Caco-2 (cell line): Measurements from ENCODE around the gene NCAM2. TPM values are rescaled to one million over a fixed set of nuclear protein-coding genes. Genes with fewer than 3 reads are reported as not detected.

Source experiments
- BruUV-seq: library from RNA; stranded (reverse); fragments of 400-500 nt; replicated peaks from 2 replicates; lab custom pipeline; 2021; lab: Mats Ljungman, UMichigan
- CTCF ChIA-PET: fragments of 300-600 bp; sonication (Branson Sonifier 250); formaldehyde crosslinking; loops from one replicate; lab custom pipeline; 2022; ENCODE audit warnings: antibody characterized with exemption; lab: Charles Lee
- POLR2A ChIA-PET: fragments of 300-600 bp; sonication (Branson Sonifier 250); formaldehyde crosslinking; loops from one replicate; lab custom pipeline; 2022; ENCODE audit warnings: antibody characterized with exemption; lab: Charles Lee
- DNase-seq, 2 experiments: peaks; one replicate each; pipeline versions ENCODE4 v3.0.0 to v3.0.0-alpha.2; 2020 to 2022
- H3K27me3 ChIP-seq: replicated peaks from 2 replicates; pipeline ENCODE4 v1.6.0; 2011; ENCODE audit warnings: low read length; ENCODE audit not compliant: control insufficient read depth, insufficient read depth
- H3K36me3 ChIP-seq: 2 replicates; pipeline ENCODE4 v1.5.1; 2011; ENCODE audit warnings: low read length; ENCODE audit not compliant: control insufficient read depth, insufficient read depth
- H3K4me1 ChIP-seq: fragments of 250-450 bp; sonication (Bioruptor Pico); 2 replicates; pipeline ENCODE4 v1.5.1; 2020; ENCODE audit warnings: mild to moderate bottlenecking
- H3K4me3 ChIP-seq: 2 replicates; pipeline ENCODE4 v1.5.1; 2011; ENCODE audit warnings: low read depth, mild to moderate bottlenecking, control low read depth, low read length
- H3K9me3 ChIP-seq: fragments of 250-450 bp; sonication (Bioruptor Pico); 2 replicates; pipeline ENCODE4 v1.5.1; 2020; ENCODE audit warnings: mild to moderate bottlenecking, moderate library complexity
- H3K27ac Mint-ChIP-seq: one replicate; pipeline ENCODE4 v1.8.0; 2022; ENCODE audit warnings: mixed read lengths; ENCODE audit not compliant: unreplicated experiment
- H3K27me3 Mint-ChIP-seq: one replicate; pipeline ENCODE4 v1.8.0; 2022; ENCODE audit warnings: mixed read lengths; ENCODE audit not compliant: insufficient read depth, unreplicated experiment
- H3K36me3 Mint-ChIP-seq: one replicate; pipeline ENCODE4 v1.8.0; 2022; ENCODE audit warnings: mild to moderate bottlenecking, mixed read lengths; ENCODE audit not compliant: insufficient read depth, unreplicated experiment
- H3K4me1 Mint-ChIP-seq: one replicate; pipeline ENCODE4 v1.8.0; 2022; ENCODE audit warnings: low read depth, mixed read lengths; ENCODE audit not compliant: unreplicated experiment
- H3K4me3 Mint-ChIP-seq: one replicate; pipeline ENCODE4 v1.8.0; 2022; ENCODE audit warnings: mild to moderate bottlenecking, moderate library complexity, mixed read lengths; ENCODE audit not compliant: unreplicated experiment
- H3K9me3 Mint-ChIP-seq: one replicate; pipeline ENCODE4 v1.8.0; 2022; ENCODE audit warnings: mixed read lengths; ENCODE audit not compliant: unreplicated experiment
- intact Hi-C: fragments of 100-400 bp; cut with micrococcal nuclease; formaldehyde crosslinking; loops from one replicate; pipeline ENCODE4 v1.10.0; 2022; ENCODE audit not compliant: unreplicated experiment
- total RNA-seq: library from RNA; stranded (reverse); gene quantifications from 2 replicates; pipeline ENCODE4 v1.2.3, GENCODE V29; 2022
- TF ChIP-seq, protein P1 (sequence below), 2 experiments: fragments of 200-600 bp in 1 of 2; IDR thresholded peaks; 1 replicate in 1 of 2; 2 replicates in 1 of 2; pipeline versions ENCODE4 v1.5.1 to v1.8.0; 2011 to 2022; ENCODE audit warnings: antibody characterized with exemption in 1 of 2, control low read depth in 1 of 2, inconsistent platforms in 1 of 2, low read depth in 1 of 2, low read length in 1 of 2, mild to moderate bottlenecking in 1 of 2, moderate library complexity in 1 of 2; ENCODE audit not compliant: insufficient read depth in 1 of 2, severe bottlenecking in 1 of 2, unreplicated experiment in 1 of 2

The NCAM2 gene
- total RNA-seq, 1 experiment from 2014 or later, result not detected

DNA sequence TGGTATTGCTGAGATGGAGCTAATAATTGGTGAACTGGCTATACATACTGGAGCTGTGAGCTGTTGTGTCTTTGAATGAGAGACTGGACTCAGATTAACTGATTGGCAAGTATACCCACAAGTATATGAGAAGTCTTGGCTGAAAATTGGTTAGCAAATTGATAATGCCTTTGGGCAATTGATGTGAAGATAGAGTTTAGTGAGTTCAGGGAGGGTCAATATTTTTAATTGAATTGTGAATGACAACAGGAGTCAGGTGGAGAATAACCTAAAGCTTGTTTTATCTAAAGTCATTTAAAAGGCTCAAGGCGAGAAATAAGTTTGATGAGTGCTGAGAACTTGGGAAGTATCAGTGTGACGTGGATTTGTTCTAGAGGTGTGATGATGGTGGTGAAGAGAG is 27.5 kb downstream of the NCAM2 start:
- intact Hi-C loops, result no loop called here
- no peaks in the 10 kb centered on the region for H3K9me3 Mint-ChIP-seq
- no TSS peak for BruUV-seq

DNA sequence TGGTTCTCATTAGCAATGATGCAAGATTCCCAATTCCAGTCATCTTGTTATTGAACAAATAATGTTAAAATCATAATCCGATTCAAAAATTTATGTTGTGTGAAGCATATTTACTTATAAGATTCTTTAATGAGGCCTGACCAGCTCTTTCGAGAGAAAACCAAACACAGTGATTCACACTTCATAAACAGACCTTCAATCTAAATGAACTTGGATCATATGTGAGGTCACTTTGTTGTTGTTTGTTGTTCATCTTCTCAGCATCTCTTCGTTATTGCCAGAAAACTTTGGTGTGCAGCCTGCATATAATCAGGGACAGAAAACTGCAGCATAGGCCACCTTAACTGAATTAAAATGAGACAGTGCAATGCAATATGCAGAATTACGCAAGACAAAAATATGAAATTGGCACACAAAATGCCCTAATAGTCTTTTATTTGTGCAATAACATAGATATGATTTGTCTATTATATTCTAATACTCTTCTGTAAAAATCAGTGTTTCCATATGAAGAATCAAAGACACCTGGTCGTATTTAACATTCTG is 30.1 kb downstream of the NCAM2 start:
- no peaks in the 10 kb centered on the region for H3K4me1 Mint-ChIP-seq
- H3K36me3 Mint-ChIP-seq, result no peaks in the 10 kb centered on the region
- CTCF ChIA-PET, result no interaction called here
- no peak overlapping the region for H3K27ac Mint-ChIP-seq
- H3K9me3 ChIP-seq, result no peaks in the 10 kb centered on the region
- H3K36me3 ChIP-seq, result no peaks in the 10 kb centered on the region
- DNase-seq, result no peak
- no TSS peak for BruUV-seq
- POLR2A ChIA-PET, result no interaction called here
- no peak overlapping the region for H3K4me3 ChIP-seq
- H3K9me3 Mint-ChIP-seq, result no peaks in the 10 kb centered on the region
- H3K27me3 Mint-ChIP-seq, result no peaks in the 10 kb centered on the region
- intact Hi-C loops, result no loop called here
- no peaks in the 10 kb centered on the region for H3K4me1 ChIP-seq
- no peak overlapping the region for H3K4me3 Mint-ChIP-seq
- H3K27me3 ChIP-seq, result no peaks in the 10 kb centered on the region
- TF ChIP-seq, protein P1, sequence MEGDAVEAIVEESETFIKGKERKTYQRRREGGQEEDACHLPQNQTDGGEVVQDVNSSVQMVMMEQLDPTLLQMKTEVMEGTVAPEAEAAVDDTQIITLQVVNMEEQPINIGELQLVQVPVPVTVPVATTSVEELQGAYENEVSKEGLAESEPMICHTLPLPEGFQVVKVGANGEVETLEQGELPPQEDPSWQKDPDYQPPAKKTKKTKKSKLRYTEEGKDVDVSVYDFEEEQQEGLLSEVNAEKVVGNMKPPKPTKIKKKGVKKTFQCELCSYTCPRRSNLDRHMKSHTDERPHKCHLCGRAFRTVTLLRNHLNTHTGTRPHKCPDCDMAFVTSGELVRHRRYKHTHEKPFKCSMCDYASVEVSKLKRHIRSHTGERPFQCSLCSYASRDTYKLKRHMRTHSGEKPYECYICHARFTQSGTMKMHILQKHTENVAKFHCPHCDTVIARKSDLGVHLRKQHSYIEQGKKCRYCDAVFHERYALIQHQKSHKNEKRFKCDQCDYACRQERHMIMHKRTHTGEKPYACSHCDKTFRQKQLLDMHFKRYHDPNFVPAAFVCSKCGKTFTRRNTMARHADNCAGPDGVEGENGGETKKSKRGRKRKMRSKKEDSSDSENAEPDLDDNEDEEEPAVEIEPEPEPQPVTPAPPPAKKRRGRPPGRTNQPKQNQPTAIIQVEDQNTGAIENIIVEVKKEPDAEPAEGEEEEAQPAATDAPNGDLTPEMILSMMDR (IDR thresholded peaks at IDR 0.05; ENCODE audit: insufficient read depth in 1 of 2, low read depth in 1 of 2, low read length in 1 of 2, severe bottlenecking in 1 of 2, unreplicated experiment in 1 of 2), result no peak

More for the DNA sequence above, 27.5 kb downstream of the NCAM2 start:
- Mint-ChIP-seq H3K27me3 (no peaks in the 10 kb centered on the region), H3K36me3 (no peaks in the 10 kb centered on the region), H3K4me1 (no peaks in the 10 kb centered on the region), H3K27ac (no peak overlapping the region), H3K4me3 (no peak overlapping the region)
- DNase-seq, result no peak
- Histone ChIP-seq H3K27me3 (no peaks in the 10 kb centered on the region), H3K9me3 (no peaks in the 10 kb centered on the region), H3K36me3 (no peaks in the 10 kb centered on the region), H3K4me3 (no peak overlapping the region), H3K4me1 (no peaks in the 10 kb centered on the region)
- TF ChIP-seq, protein P1 (IDR thresholded peaks at IDR 0.05; ENCODE audit: insufficient read depth in 1 of 2, low read depth in 1 of 2, low read length in 1 of 2, severe bottlenecking in 1 of 2, unreplicated experiment in 1 of 2), result no peak
- ChIA-PET CTCF (no interaction called here), POLR2A (no interaction called here)

DNA sequence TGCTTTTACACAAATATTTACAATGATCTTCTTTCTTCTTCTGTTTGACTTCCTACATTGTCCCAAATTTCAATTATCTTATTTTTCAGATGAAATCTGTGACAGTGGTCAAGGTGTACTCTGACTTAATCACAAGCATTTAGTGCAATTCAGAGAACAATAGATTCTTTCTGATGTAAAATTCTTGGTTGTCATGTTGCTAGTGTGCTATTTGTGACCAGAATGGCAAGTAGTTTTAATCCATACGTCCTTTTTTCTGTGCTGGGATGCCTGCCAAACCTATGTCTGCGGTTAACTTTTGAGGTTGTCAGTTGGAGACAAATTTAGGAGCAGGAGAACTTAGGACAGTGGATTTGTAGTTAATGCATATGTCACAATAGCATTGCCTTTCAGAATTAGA is 31.0 kb downstream of the NCAM2 start:
- POLR2A ChIA-PET, result no interaction called here
- no peak overlapping the region for H3K27ac Mint-ChIP-seq
- TF ChIP-seq, protein P1 (IDR thresholded peaks at IDR 0.05; ENCODE audit: insufficient read depth in 1 of 2, low read depth in 1 of 2, low read length in 1 of 2, severe bottlenecking in 1 of 2, unreplicated experiment in 1 of 2), result no peak

More for the DNA sequence above, 31.0 kb downstream of the NCAM2 start:
- no peaks in the 10 kb centered on the region for H3K36me3 Mint-ChIP-seq
- intact Hi-C loops, result no loop called here
- DNase-seq, result no peak
- H3K27me3 ChIP-seq, result no peaks in the 10 kb centered on the region
- H3K27me3 Mint-ChIP-seq, result no peaks in the 10 kb centered on the region
- no peaks in the 10 kb centered on the region for H3K36me3 ChIP-seq
- no peaks in the 10 kb centered on the region for H3K4me1 ChIP-seq
- no peaks in the 10 kb centered on the region for H3K9me3 ChIP-seq
- H3K9me3 Mint-ChIP-seq, result no peaks in the 10 kb centered on the region
- CTCF ChIA-PET, result no interaction called here
- no peaks in the 10 kb centered on the region for H3K4me1 Mint-ChIP-seq
- no TSS peak for BruUV-seq
- H3K4me3 Mint-ChIP-seq, result no peak overlapping the region
- H3K4me3 ChIP-seq, result no peak overlapping the region
